PC-3 (cell line): ENCODE measurements around the gene JAG2.

ENCODE experiments used
- EZH2 ChIP-seq: fragments of 300-600 bp; sonication (generic); IDR thresholded peaks from one replicate; pipeline ENCODE4 v1.6.1; 2017; ENCODE audit warnings: antibody characterized with exemption, mild to moderate bottlenecking, low read length; ENCODE audit not compliant: unreplicated experiment
- EZH2phosphoT487 ChIP-seq: fragments of 300-600 bp; sonication (generic); IDR thresholded peaks from 2 replicates; pipeline ENCODE4 v1.6.1; 2018; ENCODE audit warnings: mild to moderate bottlenecking, antibody characterized with exemption, low read length, borderline replicate concordance
- TF ChIP-seq, protein P1 (sequence below): fragments of 300-600 bp; sonication (generic); conservative IDR thresholded peaks from 2 replicates; pipeline ENCODE4 v1.5.1; 2017; ENCODE audit warnings: antibody characterized with exemption, low read depth, mild to moderate bottlenecking, low read length

DNA sequence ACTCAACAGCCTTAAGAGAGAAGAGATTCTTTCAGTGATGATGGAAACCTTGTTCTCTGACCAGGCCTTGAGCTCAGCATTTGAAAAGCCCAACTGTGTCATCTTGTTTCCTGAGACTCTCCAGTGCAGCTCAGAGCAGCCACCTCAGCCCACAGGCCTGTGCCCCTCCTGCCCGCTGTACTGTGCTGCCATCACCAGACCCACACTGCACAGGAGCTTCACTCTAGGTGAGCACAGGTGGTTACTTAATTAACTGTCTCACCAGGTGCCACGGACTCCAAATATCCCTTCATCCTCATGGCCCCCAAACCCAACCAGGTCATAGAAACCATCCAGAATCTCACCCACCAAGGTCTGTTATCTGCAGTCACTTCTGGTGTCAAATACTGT lies 51.3 kb downstream of the JAG2 start:
- TF ChIP-seq, protein P1, sequence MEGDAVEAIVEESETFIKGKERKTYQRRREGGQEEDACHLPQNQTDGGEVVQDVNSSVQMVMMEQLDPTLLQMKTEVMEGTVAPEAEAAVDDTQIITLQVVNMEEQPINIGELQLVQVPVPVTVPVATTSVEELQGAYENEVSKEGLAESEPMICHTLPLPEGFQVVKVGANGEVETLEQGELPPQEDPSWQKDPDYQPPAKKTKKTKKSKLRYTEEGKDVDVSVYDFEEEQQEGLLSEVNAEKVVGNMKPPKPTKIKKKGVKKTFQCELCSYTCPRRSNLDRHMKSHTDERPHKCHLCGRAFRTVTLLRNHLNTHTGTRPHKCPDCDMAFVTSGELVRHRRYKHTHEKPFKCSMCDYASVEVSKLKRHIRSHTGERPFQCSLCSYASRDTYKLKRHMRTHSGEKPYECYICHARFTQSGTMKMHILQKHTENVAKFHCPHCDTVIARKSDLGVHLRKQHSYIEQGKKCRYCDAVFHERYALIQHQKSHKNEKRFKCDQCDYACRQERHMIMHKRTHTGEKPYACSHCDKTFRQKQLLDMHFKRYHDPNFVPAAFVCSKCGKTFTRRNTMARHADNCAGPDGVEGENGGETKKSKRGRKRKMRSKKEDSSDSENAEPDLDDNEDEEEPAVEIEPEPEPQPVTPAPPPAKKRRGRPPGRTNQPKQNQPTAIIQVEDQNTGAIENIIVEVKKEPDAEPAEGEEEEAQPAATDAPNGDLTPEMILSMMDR, result no peak
- TF ChIP-seq EZH2 (no peak), EZH2phosphoT487 (no peak)
